ENCODE measurements around the gene DIPK1B. TPM values are rescaled to one million over a fixed set of nuclear protein-coding genes. Genes with fewer than 3 reads are reported as not detected.
"Not testable (repeated sequence)": the region's sequence is repeated elsewhere in the genome, so short reads cannot be mapped to it uniquely, and the experiment has no call there.

Gene DIPK1B
- total and polyA plus RNA-seq, 11 donors: 14.4 to 46.3 (median 19.8) TPM

DNA sequence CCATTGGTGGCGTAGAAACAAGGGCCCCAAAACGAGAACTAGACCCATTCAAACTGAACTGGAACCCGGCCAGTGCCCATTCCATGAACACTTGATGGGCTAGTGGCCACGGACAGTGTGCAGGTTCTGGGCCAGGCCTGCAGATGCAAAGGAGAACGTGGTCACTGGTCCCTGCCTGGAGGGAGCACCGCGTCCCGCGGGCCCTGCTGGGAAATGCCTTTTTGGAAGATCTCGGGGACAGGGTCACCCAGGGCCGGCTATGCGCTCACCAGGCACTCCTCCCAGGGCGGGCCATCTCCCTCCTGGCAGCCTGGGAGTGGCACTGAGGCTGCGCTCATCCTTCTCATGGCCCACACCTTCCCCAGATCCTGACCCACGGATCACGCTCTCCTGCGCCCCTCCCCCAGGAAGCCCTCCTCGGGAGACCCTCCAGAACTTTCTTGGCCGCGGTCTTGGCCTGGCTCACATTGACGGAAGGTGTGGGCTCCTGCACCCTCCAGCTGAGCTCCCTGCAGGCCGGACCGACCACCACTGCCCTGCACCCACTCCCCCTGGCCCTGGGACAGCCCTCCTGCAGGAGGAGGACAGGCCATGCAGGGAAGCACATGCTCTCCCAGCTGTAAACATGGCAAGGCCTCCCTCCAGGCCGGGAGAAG lies 2.8 kb upstream of the DIPK1B start:
- Histone ChIP-seq H3K4me1 (peaks cover 4 to 32% (median 23%) of the 10 kb centered on the region in 12 donors), H3K27ac (no peak overlapping the region), H3K9me3 (no peaks in the 10 kb centered on the region), H3K4me3 (no peak overlapping the region), H3K27me3 (peaks cover 0 to 23% (median 0%) of the 10 kb centered on the region in 9 donors), H3K36me3 (no peaks in the 10 kb centered on the region)
- TF ChIP-seq, protein P1, sequence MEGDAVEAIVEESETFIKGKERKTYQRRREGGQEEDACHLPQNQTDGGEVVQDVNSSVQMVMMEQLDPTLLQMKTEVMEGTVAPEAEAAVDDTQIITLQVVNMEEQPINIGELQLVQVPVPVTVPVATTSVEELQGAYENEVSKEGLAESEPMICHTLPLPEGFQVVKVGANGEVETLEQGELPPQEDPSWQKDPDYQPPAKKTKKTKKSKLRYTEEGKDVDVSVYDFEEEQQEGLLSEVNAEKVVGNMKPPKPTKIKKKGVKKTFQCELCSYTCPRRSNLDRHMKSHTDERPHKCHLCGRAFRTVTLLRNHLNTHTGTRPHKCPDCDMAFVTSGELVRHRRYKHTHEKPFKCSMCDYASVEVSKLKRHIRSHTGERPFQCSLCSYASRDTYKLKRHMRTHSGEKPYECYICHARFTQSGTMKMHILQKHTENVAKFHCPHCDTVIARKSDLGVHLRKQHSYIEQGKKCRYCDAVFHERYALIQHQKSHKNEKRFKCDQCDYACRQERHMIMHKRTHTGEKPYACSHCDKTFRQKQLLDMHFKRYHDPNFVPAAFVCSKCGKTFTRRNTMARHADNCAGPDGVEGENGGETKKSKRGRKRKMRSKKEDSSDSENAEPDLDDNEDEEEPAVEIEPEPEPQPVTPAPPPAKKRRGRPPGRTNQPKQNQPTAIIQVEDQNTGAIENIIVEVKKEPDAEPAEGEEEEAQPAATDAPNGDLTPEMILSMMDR (IDR thresholded peaks at IDR 0.05): no peak
- no peak for TF ChIP-seq POLR2A (IDR thresholded peaks at IDR 0.05)
- DNase-seq (peak in 1 of 5 donors; percentile 22), ATAC-seq (no peak)
- intact Hi-C loops (cut with DNase I): loop anchor here in 1 of 10 donors (5.0 kb wide), 1 partner anchor 32 kb away; no protein-coding TSS in a partner anchor
- 84 to 92% (median 88%) methylated on average over 16 to 24 of the region's 24 CpGs for WGBS, 4 donors

DNA sequence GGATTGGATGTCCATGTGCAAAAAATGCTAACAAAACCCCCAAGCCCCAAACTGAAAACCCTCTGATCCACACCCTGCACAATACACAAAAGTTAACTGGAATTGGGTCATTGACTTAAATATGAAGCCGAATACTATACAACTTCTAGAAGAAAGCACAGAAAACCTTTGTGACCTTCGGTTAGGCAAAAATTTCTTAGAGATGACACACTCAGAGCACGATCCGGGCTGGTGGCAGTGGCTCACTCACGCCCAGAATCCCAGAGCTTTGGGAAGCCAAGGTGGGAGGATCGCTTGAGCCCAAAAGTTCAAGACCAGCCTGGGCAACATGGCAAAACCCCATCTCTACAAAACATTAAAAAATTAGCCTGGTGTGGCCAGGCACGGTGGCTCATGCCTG lies 1.8 kb upstream of the DIPK1B start:
- peaks cover 0 to 23% (median 0%) of the 10 kb centered on the region in 9 donors for H3K27me3 ChIP-seq
- intact Hi-C loops (cut with DNase I): loop anchor here in 1 of 10 donors (5.0 kb wide), 1 partner anchor 33 kb away; no protein-coding TSS in a partner anchor

DNA sequence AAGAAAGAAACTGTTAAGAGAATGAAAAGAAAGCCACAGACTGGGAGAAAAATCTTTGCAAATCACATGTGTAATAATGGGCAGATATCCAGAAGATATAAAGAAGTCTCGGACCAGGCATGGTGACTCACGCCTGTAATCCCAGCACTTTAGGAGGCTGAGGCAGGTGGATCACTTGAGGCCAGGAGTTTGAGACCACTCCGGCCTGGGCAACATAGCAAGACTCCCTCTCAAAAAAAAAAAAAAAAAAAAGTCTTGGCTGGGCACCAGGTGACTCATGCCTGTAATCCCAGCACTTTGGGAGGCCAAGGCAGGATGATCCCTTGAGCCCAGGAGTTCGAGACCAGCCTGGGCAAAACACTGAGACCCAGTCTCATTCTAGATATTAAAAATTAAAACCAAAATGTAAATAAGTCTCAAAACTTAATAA lies 1.1 kb upstream of the DIPK1B start:
- H3K9me3 ChIP-seq, ATAC-seq, H3K36me3 ChIP-seq, DNase-seq: not testable (repeated sequence)
- WGBS, 4 donors: 56 to 73% (median 58%) methylated on average over 4 of the region's 4 CpGs
- H3K4me1 ChIP-seq: peaks cover 4 to 43% (median 34%) of the 10 kb centered on the region in 12 donors
- intact Hi-C loops (cut with DNase I): loop anchor here in 1 of 10 donors (5.0 kb wide), 1 partner anchor 34 kb away; no protein-coding TSS in a partner anchor
- peak overlapping the region in 3 of 12 donors; percentile 54 to 91 (median 56) for H3K4me3 ChIP-seq
- H3K27me3 ChIP-seq: peaks cover 0 to 23% (median 0%) of the 10 kb centered on the region in 9 donors
- H3K27ac ChIP-seq: peak overlapping the region in 6 of 12 donors; percentile 22 to 65 (median 58)

More for the DNA sequence above, 1.8 kb upstream of the DIPK1B start:
- DNase-seq: no peak
- H3K4me3 ChIP-seq: no peak overlapping the region
- no peaks in the 10 kb centered on the region for H3K36me3 ChIP-seq
- H3K9me3 ChIP-seq: no peaks in the 10 kb centered on the region
- WGBS, 4 donors: 88 to 93% (median 89%) methylated on average over 7 of the region's 7 CpGs
- H3K27ac ChIP-seq: no peak overlapping the region
- TF ChIP-seq POLR2A (IDR thresholded peaks at IDR 0.05): no peak
- TF ChIP-seq, protein P1 (IDR thresholded peaks at IDR 0.05): no peak
- no peak for ATAC-seq
- peaks cover 4 to 41% (median 32%) of the 10 kb centered on the region in 12 donors for H3K4me1 ChIP-seq

DNA sequence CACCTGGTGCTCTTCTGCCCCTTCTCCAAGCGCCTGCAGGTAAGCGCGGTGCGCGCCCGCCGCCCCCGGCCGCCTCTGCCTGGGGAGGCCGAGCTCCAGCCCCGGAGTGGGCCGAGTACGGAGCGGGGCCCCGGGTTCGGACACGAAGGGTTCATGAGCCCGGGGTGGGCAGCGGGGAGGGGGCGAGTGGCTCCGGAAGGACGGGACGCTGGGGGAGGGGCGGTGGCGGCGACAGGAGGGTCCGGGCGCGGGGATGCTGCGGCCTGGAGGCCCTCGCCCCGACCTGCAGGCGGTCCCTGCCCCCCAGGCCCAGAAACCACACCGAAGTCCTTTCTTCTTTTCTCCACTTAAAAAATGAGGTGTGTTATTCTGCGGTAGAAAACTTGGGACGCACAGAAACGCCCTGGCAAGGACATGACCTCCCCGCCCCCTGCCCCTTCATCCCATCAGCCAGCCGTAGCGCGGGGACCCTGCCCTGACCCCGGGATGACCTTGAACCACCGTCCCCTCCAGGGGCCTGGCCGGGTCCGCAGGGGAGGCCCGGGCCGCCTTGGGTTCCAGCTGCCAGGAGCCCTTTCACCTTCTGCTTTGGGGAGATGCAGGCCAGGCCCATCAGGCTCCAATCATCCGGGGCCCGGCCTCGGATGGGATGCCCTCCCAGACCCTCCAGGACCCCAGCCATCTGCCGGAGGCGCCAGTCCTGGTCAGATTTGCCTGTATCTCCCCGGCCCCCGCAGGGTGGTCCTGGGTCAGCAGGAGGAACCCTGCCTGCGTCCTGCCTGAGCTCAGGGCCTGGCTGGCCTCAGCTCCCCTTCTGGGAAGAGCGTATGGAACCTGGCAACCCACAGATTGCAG lies 545 bp downstream of the DIPK1B start:
- Histone ChIP-seq H3K4me3 (peak overlapping the region; percentile 59 to 91 (median 76)), H3K27me3 (peaks cover 0 to 23% (median 0%) of the 10 kb centered on the region in 9 donors), H3K36me3 (no peaks in the 10 kb centered on the region), H3K9me3 (no peaks in the 10 kb centered on the region), H3K4me1 (peaks cover 4 to 43% (median 34%) of the 10 kb centered on the region in 12 donors), H3K27ac (peak overlapping the region in 11 of 12 donors; percentile 74 to 91 (median 86))
- DNase-seq (peak in 1 of 5 donors; percentile 20), ATAC-seq (peak in 1 of 4 donors; percentile 1)
- no peak for TF ChIP-seq POLR2A (IDR thresholded peaks at IDR 0.05)
- TF ChIP-seq, protein P1 (IDR thresholded peaks at IDR 0.05): no peak
- WGBS, 4 donors: 4 to 11% (median 6%) methylated on average over 12 to 56 of the region's 56 CpGs
- intact Hi-C loops (cut with DNase I): loop anchor here in 1 of 10 donors (5.0 kb wide), 1 partner anchor 36 kb away; no protein-coding TSS in a partner anchor
